ENCODE measurements around the gene MYO3A. TPM values are rescaled to one million over a fixed set of nuclear protein-coding genes. Genes with fewer than 3 reads are reported as not detected.

Gene MYO3A
- total and polyA plus RNA-seq, 2 experiments from 2014 or later = 3.0 to 10.7 TPM

- TF ChIP-seq, protein P1, sequence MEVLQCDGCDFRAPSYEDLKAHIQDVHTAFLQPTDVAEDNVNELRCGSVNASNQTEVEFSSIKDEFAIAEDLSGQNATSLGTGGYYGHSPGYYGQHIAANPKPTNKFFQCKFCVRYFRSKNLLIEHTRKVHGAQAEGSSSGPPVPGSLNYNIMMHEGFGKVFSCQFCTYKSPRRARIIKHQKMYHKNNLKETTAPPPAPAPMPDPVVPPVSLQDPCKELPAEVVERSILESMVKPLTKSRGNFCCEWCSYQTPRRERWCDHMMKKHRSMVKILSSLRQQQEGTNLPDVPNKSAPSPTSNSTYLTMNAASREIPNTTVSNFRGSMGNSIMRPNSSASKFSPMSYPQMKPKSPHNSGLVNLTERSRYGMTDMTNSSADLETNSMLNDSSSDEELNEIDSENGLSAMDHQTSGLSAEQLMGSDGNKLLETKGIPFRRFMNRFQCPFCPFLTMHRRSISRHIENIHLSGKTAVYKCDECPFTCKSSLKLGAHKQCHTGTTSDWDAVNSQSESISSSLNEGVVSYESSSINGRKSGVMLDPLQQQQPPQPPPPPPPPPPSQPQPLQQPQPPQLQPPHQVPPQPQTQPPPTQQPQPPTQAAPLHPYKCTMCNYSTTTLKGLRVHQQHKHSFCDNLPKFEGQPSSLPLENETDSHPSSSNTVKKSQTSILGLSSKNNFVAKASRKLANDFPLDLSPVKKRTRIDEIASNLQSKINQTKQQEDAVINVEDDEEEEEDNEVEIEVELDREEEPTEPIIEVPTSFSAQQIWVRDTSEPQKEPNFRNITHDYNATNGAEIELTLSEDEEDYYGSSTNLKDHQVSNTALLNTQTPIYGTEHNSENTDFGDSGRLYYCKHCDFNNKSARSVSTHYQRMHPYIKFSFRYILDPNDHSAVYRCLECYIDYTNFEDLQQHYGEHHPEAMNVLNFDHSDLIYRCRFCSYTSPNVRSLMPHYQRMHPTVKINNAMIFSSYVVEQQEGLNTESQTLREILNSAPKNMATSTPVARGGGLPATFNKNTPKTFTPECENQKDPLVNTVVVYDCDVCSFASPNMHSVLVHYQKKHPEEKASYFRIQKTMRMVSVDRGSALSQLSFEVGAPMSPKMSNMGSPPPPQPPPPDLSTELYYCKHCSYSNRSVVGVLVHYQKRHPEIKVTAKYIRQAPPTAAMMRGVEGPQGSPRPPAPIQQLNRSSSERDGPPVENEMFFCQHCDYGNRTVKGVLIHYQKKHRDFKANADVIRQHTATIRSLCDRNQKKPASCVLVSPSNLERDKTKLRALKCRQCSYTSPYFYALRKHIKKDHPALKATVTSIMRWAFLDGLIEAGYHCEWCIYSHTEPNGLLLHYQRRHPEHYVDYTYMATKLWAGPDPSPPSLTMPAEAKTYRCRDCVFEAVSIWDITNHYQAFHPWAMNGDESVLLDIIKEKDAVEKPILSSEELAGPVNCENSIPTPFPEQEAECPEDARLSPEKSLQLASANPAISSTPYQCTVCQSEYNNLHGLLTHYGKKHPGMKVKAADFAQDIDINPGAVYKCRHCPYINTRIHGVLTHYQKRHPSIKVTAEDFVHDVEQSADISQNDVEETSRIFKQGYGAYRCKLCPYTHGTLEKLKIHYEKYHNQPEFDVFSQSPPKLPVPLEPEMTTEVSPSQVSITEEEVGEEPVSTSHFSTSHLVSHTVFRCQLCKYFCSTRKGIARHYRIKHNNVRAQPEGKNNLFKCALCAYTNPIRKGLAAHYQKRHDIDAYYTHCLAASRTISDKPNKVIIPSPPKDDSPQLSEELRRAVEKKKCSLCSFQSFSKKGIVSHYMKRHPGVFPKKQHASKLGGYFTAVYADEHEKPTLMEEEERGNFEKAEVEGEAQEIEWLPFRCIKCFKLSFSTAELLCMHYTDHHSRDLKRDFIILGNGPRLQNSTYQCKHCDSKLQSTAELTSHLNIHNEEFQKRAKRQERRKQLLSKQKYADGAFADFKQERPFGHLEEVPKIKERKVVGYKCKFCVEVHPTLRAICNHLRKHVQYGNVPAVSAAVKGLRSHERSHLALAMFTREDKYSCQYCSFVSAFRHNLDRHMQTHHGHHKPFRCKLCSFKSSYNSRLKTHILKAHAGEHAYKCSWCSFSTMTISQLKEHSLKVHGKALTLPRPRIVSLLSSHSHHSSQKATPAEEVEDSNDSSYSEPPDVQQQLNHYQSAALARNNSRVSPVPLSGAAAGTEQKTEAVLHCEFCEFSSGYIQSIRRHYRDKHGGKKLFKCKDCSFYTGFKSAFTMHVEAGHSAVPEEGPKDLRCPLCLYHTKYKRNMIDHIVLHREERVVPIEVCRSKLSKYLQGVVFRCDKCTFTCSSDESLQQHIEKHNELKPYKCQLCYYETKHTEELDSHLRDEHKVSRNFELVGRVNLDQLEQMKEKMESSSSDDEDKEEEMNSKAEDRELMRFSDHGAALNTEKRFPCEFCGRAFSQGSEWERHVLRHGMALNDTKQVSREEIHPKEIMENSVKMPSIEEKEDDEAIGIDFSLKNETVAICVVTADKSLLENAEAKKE (CRISPR knock-in tag; IDR thresholded peaks at IDR 0.05) = no peak
- TF ChIP-seq POLR2AphosphoS5 (IDR thresholded peaks at IDR 0.05; ENCODE audit: low read depth) = no peak
These were observed 4.4 kb downstream of the MYO3A start (continued) for GRCh38 chr10:25938405-25938804.

GRCh38 chr10:25944771-25945170, 10.7 kb downstream of the MYO3A start:
- Histone ChIP-seq H3K9me2 (ENCODE audit: insufficient read depth) (no peaks in the 10 kb centered on the region), H3K4me3 (no peak overlapping the region), H3K27ac (ENCODE audit: low read depth) (no peak overlapping the region), H3K4me1 (ENCODE audit: insufficient read depth) (no peaks in the 10 kb centered on the region), H3K27me3 (ENCODE audit: insufficient read depth) (no peaks in the 10 kb centered on the region), H4K20me1 (replicated peaks; ENCODE audit: insufficient read depth) (no peaks in the 10 kb centered on the region), H3F3A (replicated peaks; ENCODE audit: low read depth) (no peaks in the 10 kb centered on the region), H3K79me2 (replicated peaks; ENCODE audit: insufficient read depth) (no peaks in the 10 kb centered on the region), H3K4me2 (no peak overlapping the region), H3K36me3 (ENCODE audit: insufficient read depth) (no peaks in the 10 kb centered on the region), H2AFZ (no peak overlapping the region)
- no peak overlapping the region for H3K27ac Mint-ChIP-seq
- no peak overlapping the region for H3K4me3 Mint-ChIP-seq
- peaks cover 3% of the 10 kb centered on the region for H3K27me3 Mint-ChIP-seq (ENCODE audit: insufficient read depth, low read depth, poor library complexity)
- H3K4me1 Mint-ChIP-seq = no peaks in the 10 kb centered on the region
- DNase-seq (ENCODE audit: low spot score) = no peak
- H3K36me3 Mint-ChIP-seq (ENCODE audit: low read depth) = peaks cover 7% of the 10 kb centered on the region; the same call in 2 of the 3 replicates
- no peak for ATAC-seq
- H3K9me3 Mint-ChIP-seq = peaks cover 6% of the 10 kb centered on the region
- TF ChIP-seq NANOG (IDR thresholded peaks at IDR 0.05; ENCODE audit: borderline replicate concordance) (no peak), CTCF (conservative IDR thresholded peaks at IDR 0.05; ENCODE audit: low read depth in 2 of 2) (no peak)
- TF ChIP-seq, protein P1 (CRISPR knock-in tag; IDR thresholded peaks at IDR 0.05) = no peak
